NCI-H2196 (cell line): Measurements from ENCODE around the gene GRIN2D.

Experiments
- DNase-seq: peaks from one replicate; lab custom pipeline; 2025; ENCODE audit not compliant: unreplicated experiment; lab: John Stamatoyannopoulos, UW

GRIN2D gene

GRCh38 chr19:48441360-48442050, 48.0 kb downstream of the GRIN2D start:
- DNase-seq, result no peak

DNA sequence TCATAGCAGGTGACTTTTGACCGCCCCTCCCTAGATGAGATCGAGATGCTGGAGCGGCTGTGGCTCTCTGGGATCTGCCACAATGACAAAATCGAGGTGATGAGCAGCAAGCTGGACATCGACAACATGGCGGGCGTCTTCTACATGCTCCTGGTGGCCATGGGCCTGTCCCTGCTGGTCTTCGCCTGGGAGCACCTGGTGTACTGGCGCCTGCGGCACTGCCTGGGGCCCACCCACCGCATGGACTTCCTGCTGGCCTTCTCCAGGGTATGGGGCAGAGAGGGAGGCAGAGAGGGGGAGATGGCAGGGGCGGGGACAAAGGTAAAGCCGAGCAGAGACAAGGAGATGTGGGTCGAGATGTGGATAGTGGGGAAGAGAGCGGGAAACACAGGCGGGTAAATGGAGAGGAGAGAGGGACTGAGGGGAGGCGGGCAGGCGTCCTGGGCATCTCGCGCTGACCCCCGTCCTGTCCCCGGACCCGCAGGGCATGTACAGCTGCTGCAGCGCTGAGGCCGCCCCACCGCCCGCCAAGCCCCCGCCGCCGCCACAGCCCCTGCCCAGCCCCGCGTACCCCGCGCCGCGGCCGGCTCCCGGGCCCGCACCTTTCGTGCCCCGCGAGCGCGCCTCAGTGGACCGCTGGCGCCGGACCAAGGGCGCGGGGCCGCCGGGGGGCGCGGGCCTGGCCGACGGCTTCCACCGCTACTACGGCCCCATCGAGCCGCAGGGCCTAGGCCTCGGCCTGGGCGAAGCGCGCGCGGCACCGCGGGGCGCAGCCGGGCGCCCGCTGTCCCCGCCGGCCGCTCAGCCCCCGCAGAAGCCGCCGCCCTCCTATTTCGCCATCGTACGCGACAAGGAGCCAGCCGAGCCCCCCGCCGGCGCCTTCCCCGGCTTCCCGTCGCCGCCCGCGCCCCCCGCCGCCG, 48.9 kb downstream of the GRIN2D start:
- DNase-seq, result no peak

- DNase-seq, result peak; percentile 41
These were observed 49.8 kb downstream of the GRIN2D start for GRCh38 chr19:48443256-48443655.
